Prostate gland (tissue), 2 donors: ENCODE data around the gene NPHP3. TPM values are rescaled to one million over a fixed set of nuclear protein-coding genes. Genes with fewer than 3 reads are reported as not detected.

Source experiments
- DNase-seq: peaks from one replicate; pipeline ENCODE4 v3.0.0-alpha.2; 2019; ENCODE audit warnings: low spot score
- H3K27ac ChIP-seq, 2 donors: fragments of 200-600 bp; sonication (generic); 2 replicates each; pipeline ENCODE4 v1.5.1; 2017 to 2019
- H3K27me3 ChIP-seq: fragments of 200-600 bp; sonication (generic); replicated peaks from 2 replicates; pipeline ENCODE4 v1.5.1; 2019; ENCODE audit not compliant: insufficient read depth
- H3K36me3 ChIP-seq, 2 donors: fragments of 200-600 bp; sonication (generic); 1 replicate in 1 of 2; 2 replicates in 1 of 2; pipeline versions ENCODE4 v1.5.1 to v1.8.1; 2017 to 2019
- H3K4me1 ChIP-seq: fragments of 200-600 bp; sonication (generic); replicated peaks from 2 replicates; pipeline ENCODE4 v1.5.1; 2019
- H3K4me3 ChIP-seq, 2 donors: fragments of 200-600 bp; sonication (generic); 2 replicates each; pipeline ENCODE4 v1.5.1; 2017 to 2019
- H3K9me3 ChIP-seq: fragments of 200-600 bp; sonication (generic); 2 replicates; pipeline ENCODE4 v1.5.1; 2017
- CTCF ChIP-seq, 4 experiments: fragments of 200-600 bp in 2 of 4; fragments of 450-650 bp in 2 of 4; sonication (generic) in 2 of 4; IDR thresholded peaks; 1 replicate in 3 of 4; 2 replicates in 1 of 4; pipeline ENCODE4 v1.5.1; 2016 to 2019; ENCODE audit warnings: antibody characterized with exemption in 4 of 4, mild to moderate bottlenecking in 2 of 4, moderate library complexity in 2 of 4
- POLR2A ChIP-seq: fragments of 450-650 bp; IDR thresholded peaks from one replicate; pipeline ENCODE4 v1.6.1; 2016; ENCODE audit warnings: antibody characterized with exemption, mild to moderate bottlenecking
- POLR2AphosphoS5 ChIP-seq: sonication (generic); formaldehyde crosslinking; IDR thresholded peaks from one replicate; pipeline ENCODE4 v1.6.1; 2017; ENCODE audit warnings: antibody characterized with exemption
- WGBS: methylation state at CpG from one replicate; pipeline ENCODE4 v1.1.5; 2018; 5-methylcytosine and 5-hydroxymethylcytosine counted together
- intact Hi-C: fragments of 100-400 bp; cut with DNase I; formaldehyde crosslinking; loops from one replicate; pipeline ENCODE4 v1.14.2; 2022
- total RNA-seq, 2 donors: library from RNA; depleted of rRNA; stranded (reverse); fragments of >200 nt; gene quantifications; one replicate each; pipeline ENCODE4 v1.1.0, GENCODE V29; 2016

The NPHP3 gene
- total RNA-seq, 2 donors from 2014 or later: 15.1 to 41.1 TPM

DNA sequence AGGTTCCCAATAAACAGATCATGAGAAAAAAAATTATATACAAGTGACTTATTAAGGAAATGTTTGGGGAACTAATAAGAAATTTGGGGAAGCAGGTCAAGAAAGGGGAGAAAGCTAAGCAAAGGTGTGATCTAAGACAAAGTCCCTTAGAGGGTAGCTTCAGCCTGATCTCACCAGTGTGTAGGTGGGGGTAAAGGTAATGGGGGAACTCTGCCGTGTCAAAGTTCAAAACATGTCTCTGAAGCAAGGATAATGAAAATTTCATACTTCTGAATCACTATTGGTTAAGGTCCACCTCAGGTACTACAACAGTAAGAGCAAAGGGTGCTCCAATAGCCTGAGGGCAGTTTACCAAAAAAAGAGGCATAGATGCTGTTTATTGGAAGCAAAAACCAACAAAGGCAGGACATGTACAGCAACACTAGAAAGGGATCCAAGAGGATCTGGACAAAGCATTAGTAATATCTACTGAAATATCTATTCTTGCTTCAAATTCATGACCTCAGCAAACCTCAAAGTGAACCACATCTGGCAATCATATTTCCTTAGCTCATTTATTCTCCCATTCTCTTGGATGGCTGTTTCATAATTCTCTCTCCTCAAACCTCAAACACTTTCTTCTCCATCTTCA lies 69.5 kb downstream of the NPHP3 start:
- 100% methylated on average over 1 of the region's 1 CpG for WGBS
- Histone ChIP-seq H3K9me3 (no peaks in the 10 kb centered on the region), H3K4me3 (no peak overlapping the region), H3K27ac (no peak overlapping the region), H3K27me3 (no peaks in the 10 kb centered on the region), H3K36me3 (no peaks in the 10 kb centered on the region), H3K4me1 (peaks cover 12% of the 10 kb centered on the region)
- no peak for DNase-seq
- TF ChIP-seq CTCF (IDR thresholded peaks at IDR 0.05) (no peak), POLR2A (no peak)
- intact Hi-C loops: no loop called here

GRCh38 chr3:132650153-132650552 lies 72.1 kb downstream of the NPHP3 start:
- no peaks in the 10 kb centered on the region for H3K27me3 ChIP-seq
- intact Hi-C loops: no loop called here
- H3K36me3 ChIP-seq: no peaks in the 10 kb centered on the region
- H3K4me1 ChIP-seq: peaks cover 9% of the 10 kb centered on the region
- TF ChIP-seq POLR2AphosphoS5: no peak
- no peak for TF ChIP-seq CTCF (IDR thresholded peaks at IDR 0.05)
- TF ChIP-seq POLR2A: no peak
- 100% methylated on average over 1 of the region's 1 CpG for WGBS
- no peak overlapping the region for H3K4me3 ChIP-seq
- DNase-seq: no peak
- H3K9me3 ChIP-seq: no peaks in the 10 kb centered on the region
- no peak overlapping the region for H3K27ac ChIP-seq

DNA sequence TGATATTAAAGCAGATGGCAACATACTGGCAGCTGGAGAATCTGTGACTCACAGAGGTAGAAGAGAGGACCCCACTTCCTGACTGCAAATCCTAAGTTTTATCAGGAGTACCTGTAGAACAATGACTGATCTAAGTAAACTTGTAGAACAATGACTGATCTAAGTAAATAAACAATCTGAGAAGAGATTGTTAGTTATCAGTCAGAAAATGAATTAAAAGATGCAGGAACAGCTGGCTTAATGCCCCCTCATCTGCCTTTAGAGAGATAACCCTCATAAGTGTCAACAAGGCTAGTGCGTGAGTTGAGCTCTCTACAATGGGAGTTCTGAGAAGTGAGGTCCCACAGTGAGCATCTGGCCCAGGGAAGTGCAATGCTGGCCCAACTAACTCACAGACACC lies 77.2 kb downstream of the NPHP3 start:
- no peaks in the 10 kb centered on the region for H3K27me3 ChIP-seq
- H3K4me3 ChIP-seq: no peak overlapping the region
- H3K27ac ChIP-seq: no peak overlapping the region
- no peak for TF ChIP-seq POLR2A
- H3K9me3 ChIP-seq: no peaks in the 10 kb centered on the region
- WGBS: 93% methylated on average over 1 of the region's 1 CpG
- no peak for DNase-seq
- intact Hi-C loops: no loop called here
- H3K4me1 ChIP-seq: no peaks in the 10 kb centered on the region
- no peaks in the 10 kb centered on the region for H3K36me3 ChIP-seq

GRCh38 chr3:132643366-132643765 lies 78.8 kb downstream of the NPHP3 start:
- 72% methylated on average over 2 of the region's 2 CpGs for WGBS
- no peaks in the 10 kb centered on the region for H3K27me3 ChIP-seq
- no peak for DNase-seq
- TF ChIP-seq CTCF (IDR thresholded peaks at IDR 0.05) (no peak), POLR2AphosphoS5 (no peak), POLR2A (no peak)
- intact Hi-C loops: no loop called here
- H3K9me3 ChIP-seq: no peaks in the 10 kb centered on the region
- no peaks in the 10 kb centered on the region for H3K4me1 ChIP-seq
- no peak overlapping the region for H3K27ac ChIP-seq
- no peak overlapping the region for H3K4me3 ChIP-seq
- H3K36me3 ChIP-seq: no peaks in the 10 kb centered on the region

- DNase-seq: no peak
- no peaks in the 10 kb centered on the region for H3K4me1 ChIP-seq
- no peak overlapping the region for H3K27ac ChIP-seq
- H3K9me3 ChIP-seq: no peaks in the 10 kb centered on the region
- intact Hi-C loops: loop anchor here (1.0 kb wide), 1 partner anchor 107 kb away; no protein-coding TSS in a partner anchor
- no peak overlapping the region for H3K4me3 ChIP-seq
- WGBS: 61% methylated on average over 2 of the region's 2 CpGs
- no peaks in the 10 kb centered on the region for H3K27me3 ChIP-seq
- no peak for TF ChIP-seq CTCF (IDR thresholded peaks at IDR 0.05)
- TF ChIP-seq POLR2A: no peak
- TF ChIP-seq POLR2AphosphoS5: no peak
- H3K36me3 ChIP-seq: no peaks in the 10 kb centered on the region
Measured at GRCh38 chr3:132642539-132642847, 79.7 kb downstream of the NPHP3 start.
